ENCODE results near the gene ZDHHC7. TPM values are rescaled to one million over a fixed set of nuclear protein-coding genes. Genes with fewer than 3 reads are reported as not detected.

The ZDHHC7 gene
- total RNA-seq, 1 experiment from 2014 or later: 39.1 TPM

DNA sequence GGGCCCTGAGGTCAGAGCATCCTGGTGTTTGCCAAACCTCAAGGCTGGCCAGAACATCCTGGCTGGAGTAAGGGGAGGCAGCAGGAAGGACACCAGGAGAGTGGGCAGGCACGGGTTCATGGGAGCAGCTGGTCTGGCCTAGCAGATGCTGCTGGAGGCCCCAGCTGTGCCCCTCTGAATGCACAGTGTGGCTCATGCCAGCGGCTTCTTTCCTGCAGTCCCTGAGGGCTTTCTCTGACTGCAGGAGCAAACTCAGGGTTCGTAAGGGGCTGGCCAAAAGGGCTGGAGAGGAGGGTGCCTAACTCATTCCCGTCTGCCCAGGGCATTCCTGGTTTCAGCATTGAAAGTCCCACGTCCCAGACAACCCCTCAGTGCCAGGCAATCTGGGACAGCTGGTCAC lies 78.7 kb downstream of the ZDHHC7 start:
- Mint-ChIP-seq H3K27me3 (ENCODE audit: low read depth) (peaks cover 2% of the 10 kb centered on the region; the same call in 1 of the 2 replicates), H3K27ac (0 out of 7 replicates have a peak overlapping the region, but pooled peaks of 1 of the 3 experiments have one; percentile 72), H3K4me1 (0 out of 4 replicates have a peak, but pooled peaks cover 3 to 4% of the 10 kb centered on the region in 2 experiments), H3K9me3 (peaks cover 4 to 7% of the 10 kb centered on the region in 2 experiments; a peak in 3 of 5 replicates), H3K36me3 (ENCODE audit: insufficient read depth in 1 of 3, low read depth in 3 of 3) (peaks cover 0 to 5% (median 0%) of the 10 kb centered on the region in 3 experiments; a peak in 2 of 7 replicates), H3K4me3 (no peak overlapping the region)
- Histone ChIP-seq H3K27ac (ENCODE audit: insufficient read length, low read depth, low read length) (no peak overlapping the region), H3K4ac (ENCODE audit: low read depth, low read length) (no peak overlapping the region), H3K79me1 (ENCODE audit: insufficient read depth, low read depth, low read length, poor library complexity, severe bottlenecking) (no peaks in the 10 kb centered on the region), H3K18ac (ENCODE audit: insufficient read length, low read depth, low read length) (no peak overlapping the region), H2AK5ac (ENCODE audit: insufficient read length, low read length) (no peak overlapping the region), H2BK15ac (ENCODE audit: low read depth, low read length) (no peak overlapping the region), H3K9me3 (ENCODE audit: control insufficient read depth, low read depth, low read length) (no peaks in the 10 kb centered on the region), H3K4me2 (ENCODE audit: insufficient read depth, insufficient read length, low read length) (no peak overlapping the region), H3K56ac (ENCODE audit: insufficient read length, low read depth, low read length) (no peak overlapping the region), H2BK120ac (ENCODE audit: low read depth, low read length, poor library complexity, severe bottlenecking) (no peak overlapping the region), H3K79me2 (ENCODE audit: insufficient read depth, low read length) (no peaks in the 10 kb centered on the region), H2AFZ (ENCODE audit: low read length) (no peak overlapping the region), H2BK5ac (ENCODE audit: insufficient read length, low read length) (no peak overlapping the region), H3K23me2 (ENCODE audit: insufficient read length, low read depth, low read length, poor library complexity, severe bottlenecking) (no peaks in the 10 kb centered on the region), H4K91ac (ENCODE audit: insufficient read length, low read depth, low read length) (no peak overlapping the region), H2BK20ac (ENCODE audit: low read depth, low read length, poor library complexity, severe bottlenecking) (no peak overlapping the region), H4K20me1 (ENCODE audit: control insufficient read depth, insufficient read depth, insufficient read length) (no peaks in the 10 kb centered on the region), H3T11ph (ENCODE audit: low read length) (no peak overlapping the region), H3K23ac (ENCODE audit: insufficient read length, low read depth, low read length) (no peak overlapping the region), H4K5ac (ENCODE audit: insufficient read length, low read depth, low read length) (no peak overlapping the region), H3K9ac (ENCODE audit: extremely low read depth, insufficient read length, low read length) (no peak overlapping the region), H3K27me3 (ENCODE audit: insufficient read depth, low read length) (no peaks in the 10 kb centered on the region), H2BK12ac (ENCODE audit: insufficient read length, low read depth, low read length) (no peak overlapping the region), H4K8ac (replicated peaks; ENCODE audit: insufficient read length, low read depth, low read length) (no peak overlapping the region), H3K4me1 (ENCODE audit: insufficient read depth, low read length) (no peaks in the 10 kb centered on the region), H3K14ac (ENCODE audit: insufficient read depth, low read length) (no peak overlapping the region; the same call in 1 of the 2 replicates)
- DNase-seq: no peak
- WGBS (ENCODE audit: extremely low coverage, insufficient read length, low lambda C conversion rate): no CpG with 5 or more reads among the region's 5 CpGs
- no peak for TF ChIP-seq CTCF (conservative IDR thresholded peaks at IDR 0.05)

Data from H9 (cell line).